Fibroblast of the aortic adventitia (primary cell): Measurements from ENCODE around the gene CLSTN2. TPM values are rescaled to one million over a fixed set of nuclear protein-coding genes. Genes with fewer than 3 reads are reported as not detected.

Source experiments
- DNase-seq: peaks from one replicate; pipeline ENCODE4 v3.0.0-alpha.2; 2010; ENCODE audit warnings: low read depth
- H3K4me3 ChIP-seq: 2 replicates; pipeline ENCODE4 v1.5.1; 2011; ENCODE audit warnings: low read depth, mild to moderate bottlenecking, control low read depth, low read length, moderate library complexity
- total RNA-seq: library from RNA; depleted of rRNA; stranded (reverse); fragments of >200 nt; gene quantifications from 2 replicates; pipeline ENCODE4 v1.2.3, GENCODE V29; 2012; ENCODE audit warnings: low replicate concordance
- TF ChIP-seq, protein P1 (sequence below): IDR thresholded peaks from 2 replicates; pipeline ENCODE4 v1.5.1; 2011; ENCODE audit warnings: mild to moderate bottlenecking, low read length, control low read depth, inconsistent platforms; ENCODE audit not compliant: insufficient read depth

CLSTN2 gene
- 0.82 and 3.2 TPM in 2 replicates for total RNA-seq

GRCh38 chr3:139935016-139935865 is at the start of gene CLSTN2:
Gene CLSTN2, plus strand, starts transcription at chr3:139935185.
- peak; percentile 4 for DNase-seq
- H3K4me3 ChIP-seq: peak within 1 kb of the TSS; percentile 44
- TF ChIP-seq, protein P1, sequence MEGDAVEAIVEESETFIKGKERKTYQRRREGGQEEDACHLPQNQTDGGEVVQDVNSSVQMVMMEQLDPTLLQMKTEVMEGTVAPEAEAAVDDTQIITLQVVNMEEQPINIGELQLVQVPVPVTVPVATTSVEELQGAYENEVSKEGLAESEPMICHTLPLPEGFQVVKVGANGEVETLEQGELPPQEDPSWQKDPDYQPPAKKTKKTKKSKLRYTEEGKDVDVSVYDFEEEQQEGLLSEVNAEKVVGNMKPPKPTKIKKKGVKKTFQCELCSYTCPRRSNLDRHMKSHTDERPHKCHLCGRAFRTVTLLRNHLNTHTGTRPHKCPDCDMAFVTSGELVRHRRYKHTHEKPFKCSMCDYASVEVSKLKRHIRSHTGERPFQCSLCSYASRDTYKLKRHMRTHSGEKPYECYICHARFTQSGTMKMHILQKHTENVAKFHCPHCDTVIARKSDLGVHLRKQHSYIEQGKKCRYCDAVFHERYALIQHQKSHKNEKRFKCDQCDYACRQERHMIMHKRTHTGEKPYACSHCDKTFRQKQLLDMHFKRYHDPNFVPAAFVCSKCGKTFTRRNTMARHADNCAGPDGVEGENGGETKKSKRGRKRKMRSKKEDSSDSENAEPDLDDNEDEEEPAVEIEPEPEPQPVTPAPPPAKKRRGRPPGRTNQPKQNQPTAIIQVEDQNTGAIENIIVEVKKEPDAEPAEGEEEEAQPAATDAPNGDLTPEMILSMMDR: no peak

DNA sequence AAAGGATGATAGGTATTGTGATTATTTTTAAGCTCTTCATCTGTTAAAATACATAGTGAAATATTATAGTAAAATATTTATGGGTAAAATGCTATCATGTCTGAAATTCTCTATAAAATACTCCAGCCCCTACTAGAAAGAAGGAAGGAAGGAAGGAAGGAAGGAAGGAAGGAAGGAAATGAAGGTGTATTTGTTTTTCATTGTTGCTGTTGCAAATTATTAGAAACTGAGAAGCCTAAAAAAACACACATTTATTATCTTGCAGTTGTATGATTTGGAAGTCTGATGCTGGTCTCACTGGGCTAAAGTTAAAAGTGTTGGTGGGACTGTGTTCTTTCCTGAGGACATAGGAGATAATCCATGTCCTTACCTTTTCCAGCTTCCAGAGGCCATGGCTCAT is 47.6 kb upstream of the CLSTN2 start:
- TF ChIP-seq, protein P1: no peak
- DNase-seq: no peak
- no peak overlapping the region for H3K4me3 ChIP-seq

DNA sequence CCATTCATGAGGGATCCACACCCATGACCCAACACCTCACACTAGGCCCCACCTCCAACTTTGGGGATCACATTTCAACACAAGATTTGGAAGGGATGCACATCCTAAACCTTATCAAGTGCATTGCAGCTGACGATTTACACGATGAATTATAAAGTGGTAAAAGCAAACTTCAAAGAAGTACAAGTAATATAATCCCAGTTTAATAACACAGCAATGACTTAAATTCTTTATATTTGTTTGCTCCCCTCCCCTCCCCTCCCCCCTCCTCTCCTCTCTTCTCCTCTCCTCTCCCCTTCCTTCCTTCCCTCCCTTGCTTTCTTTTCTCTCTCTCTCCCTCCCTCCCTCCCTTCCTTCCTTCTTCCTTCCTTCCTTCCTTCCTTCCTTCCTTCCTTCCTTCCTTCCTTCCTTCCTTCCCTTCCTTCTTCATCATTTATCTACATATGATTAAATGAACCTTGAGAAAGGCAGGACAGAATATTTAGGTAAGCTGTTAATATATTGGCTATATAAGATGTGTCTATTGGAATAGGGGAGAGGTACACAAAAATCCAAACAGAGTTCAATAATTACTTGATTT is 46.3 kb upstream of the CLSTN2 start:
- TF ChIP-seq, protein P1: no peak

DNA sequence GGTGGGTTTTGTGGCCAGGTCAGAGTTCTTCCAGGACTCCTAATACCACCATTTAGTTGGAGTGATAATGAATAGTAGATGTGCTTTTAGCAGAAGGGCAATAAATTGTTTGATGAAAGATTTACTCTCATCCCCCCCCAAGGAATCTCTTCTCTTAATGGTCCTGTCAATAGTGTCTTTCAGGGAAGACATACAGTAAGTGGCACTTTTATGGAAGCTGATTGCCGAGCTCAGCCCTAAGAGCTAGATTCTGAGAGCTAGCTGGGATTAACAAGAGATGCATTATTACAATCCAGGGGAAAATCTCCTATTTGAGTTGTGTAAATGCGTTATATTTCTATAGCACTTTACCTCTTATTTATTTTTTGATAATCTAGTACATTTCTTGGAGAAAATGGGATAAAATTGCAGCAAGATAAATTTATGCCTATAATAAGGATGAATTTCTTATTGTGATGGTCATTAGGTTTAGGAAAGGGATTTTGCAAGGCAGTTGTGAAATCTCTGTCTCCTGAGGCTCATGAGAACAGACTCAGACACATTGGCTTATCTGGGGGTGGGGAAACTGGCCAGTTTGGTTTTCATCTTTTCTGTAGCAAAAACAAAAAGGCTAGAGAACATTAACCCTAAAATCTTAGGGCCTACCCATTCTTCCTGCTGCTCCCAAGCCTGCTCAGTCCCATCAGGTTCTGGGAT is 41.6 kb upstream of the CLSTN2 start:
- peak; percentile 6 for DNase-seq
- H3K4me3 ChIP-seq: no peak overlapping the region
- TF ChIP-seq, protein P1: no peak

More for the DNA sequence above, 46.3 kb upstream of the CLSTN2 start:
- H3K4me3 ChIP-seq: no peak overlapping the region
- DNase-seq: no peak

DNA sequence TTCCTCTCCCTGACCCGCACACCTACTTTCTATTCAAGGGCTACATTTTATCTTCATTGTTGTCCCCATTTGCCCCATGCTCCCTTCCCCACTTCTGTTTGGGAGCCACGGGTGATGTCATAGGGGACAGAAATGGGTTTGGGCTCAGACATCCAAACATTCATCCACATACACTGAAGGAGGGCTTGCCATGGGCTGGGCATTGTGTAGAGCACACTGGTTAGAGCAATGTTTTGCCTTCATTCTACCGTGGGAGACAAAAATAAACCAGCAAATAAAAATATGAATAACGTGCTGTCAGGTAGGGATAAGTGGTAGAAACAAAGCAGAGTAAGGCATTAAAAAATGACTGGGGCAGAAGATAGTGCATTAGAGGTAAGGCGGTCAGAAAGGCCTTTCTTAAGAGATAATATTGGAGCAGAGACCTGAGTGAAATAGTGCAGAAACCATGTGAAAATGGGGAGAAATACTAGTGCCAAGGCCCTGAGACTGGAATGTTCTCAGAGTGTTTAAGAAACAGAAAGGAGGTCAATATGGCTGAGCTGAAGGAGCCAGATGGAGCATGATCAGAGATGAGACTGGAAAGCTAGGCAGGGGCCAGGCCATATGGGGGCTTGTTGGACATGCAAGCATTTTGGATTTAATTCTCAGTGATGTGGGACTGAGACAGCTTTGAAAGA is 40.9 kb upstream of the CLSTN2 start:
- TF ChIP-seq, protein P1: no peak
- H3K4me3 ChIP-seq: no peak overlapping the region
- DNase-seq: no peak

GRCh38 chr3:139894643-139894989 is 40.4 kb upstream of the CLSTN2 start:
- DNase-seq: no peak
- TF ChIP-seq, protein P1: no peak
- H3K4me3 ChIP-seq: no peak overlapping the region
